PC-3 (cell line): ENCODE measurements around the gene ZNF488. TPM values are rescaled to one million over a fixed set of nuclear protein-coding genes. Genes with fewer than 3 reads are reported as not detected.

Source experiments
- ATAC-seq: fragments of 200-7000 bp; cut with Tn5 transposase; 2 replicates; pipeline ENCODE4 v1.9.1; 2020; ENCODE audit warnings: mild to moderate bottlenecking, moderate library complexity
- BruUV-seq: library from RNA; stranded (reverse); fragments of 400-500 nt; replicated peaks from 2 replicates; lab custom pipeline; 2021; lab: Mats Ljungman, UMichigan
- CTCF ChIA-PET: fragments of 300-600 bp; sonication (Branson Sonifier 250); formaldehyde crosslinking; loops from one replicate; lab custom pipeline; 2022; ENCODE audit warnings: antibody characterized with exemption; lab: Charles Lee
- POLR2A ChIA-PET: fragments of 300-600 bp; sonication (Branson Sonifier 250); formaldehyde crosslinking; loops from one replicate; lab custom pipeline; 2022; ENCODE audit warnings: antibody characterized with exemption; ENCODE audit not compliant: unreplicated experiment; lab: Charles Lee
- DNase-seq: peaks from one replicate; pipeline ENCODE4 v3.0.0-alpha.2; 2015
- H2AFZ ChIP-seq: fragments of 300-600 bp; sonication (generic); 2 replicates; pipeline ENCODE4 v1.6.0; 2016; ENCODE audit warnings: antibody characterized with exemption, low read length
- H3F3A ChIP-seq: fragments of 300-600 bp; sonication (generic); one replicate; pipeline ENCODE4 v1.6.0; 2017; ENCODE audit warnings: antibody characterized with exemption, low read length, control low read depth, mild to moderate bottlenecking; ENCODE audit not compliant: unreplicated experiment
- H3K27ac ChIP-seq: fragments of 300-600 bp; sonication (generic); 2 replicates; pipeline ENCODE4 v1.5.1; 2016; ENCODE audit warnings: mild to moderate bottlenecking, low read length
- H3K27me3 ChIP-seq: fragments of 300-600 bp; sonication (generic); 2 replicates; pipeline ENCODE4 v1.6.1; 2016; ENCODE audit warnings: low read length, mixed read lengths
- H3K36me3 ChIP-seq: fragments of 300-600 bp; sonication (generic); 2 replicates; pipeline ENCODE4 v1.6.1; 2016; ENCODE audit warnings: low read depth, mixed run types, low read length, mixed read lengths
- H3K4me1 ChIP-seq: fragments of 300-600 bp; sonication (generic); 2 replicates; pipeline ENCODE4 v1.5.1; 2016; ENCODE audit warnings: low read length; ENCODE audit not compliant: insufficient read depth
- H3K4me2 ChIP-seq: fragments of 300-600 bp; sonication (generic); 2 replicates; pipeline ENCODE4 v1.6.0; 2016; ENCODE audit warnings: low read length
- H3K4me3 ChIP-seq: fragments of 300-600 bp; sonication (generic); 2 replicates; pipeline ENCODE4 v1.5.1; 2016; ENCODE audit warnings: mild to moderate bottlenecking, low read length, mixed read lengths
- H3K79me2 ChIP-seq: fragments of 300-600 bp; sonication (generic); 2 replicates; pipeline ENCODE4 v1.6.1; 2017; ENCODE audit warnings: low read length, mixed read lengths
- H3K9ac ChIP-seq: fragments of 300-600 bp; sonication (generic); 2 replicates; pipeline ENCODE4 v1.6.0; 2016; ENCODE audit warnings: mild to moderate bottlenecking, low read length
- H3K9me2 ChIP-seq: fragments of 300-600 bp; sonication (generic); replicated peaks from 2 replicates; pipeline ENCODE4 v1.6.1; 2016; ENCODE audit warnings: mixed run types, low read length, mixed read lengths
- H3K9me3 ChIP-seq: fragments of 300-600 bp; sonication (generic); 2 replicates; pipeline ENCODE4 v1.6.1; 2016; ENCODE audit warnings: low read length, mixed read lengths
- H4K20me1 ChIP-seq: fragments of 300-600 bp; sonication (generic); 2 replicates; pipeline ENCODE4 v1.6.1; 2016; ENCODE audit warnings: low read length, mixed read lengths
- EZH2 ChIP-seq: fragments of 300-600 bp; sonication (generic); IDR thresholded peaks from one replicate; pipeline ENCODE4 v1.6.1; 2017; ENCODE audit warnings: antibody characterized with exemption, mild to moderate bottlenecking, low read length; ENCODE audit not compliant: unreplicated experiment
- EZH2phosphoT487 ChIP-seq: fragments of 300-600 bp; sonication (generic); IDR thresholded peaks from 2 replicates; pipeline ENCODE4 v1.6.1; 2018; ENCODE audit warnings: mild to moderate bottlenecking, antibody characterized with exemption, low read length, borderline replicate concordance
- intact Hi-C: fragments of 100-400 bp; cut with micrococcal nuclease; formaldehyde crosslinking; loops from 2 replicates; pipeline ENCODE4 v1.9.0; 2023
- total RNA-seq: library from RNA; depleted of rRNA; stranded (reverse); fragments of >200 nt; gene quantifications from 2 replicates; pipeline ENCODE4 v1.2.3, GENCODE V29; 2014
- TF ChIP-seq, protein P1 (sequence below): fragments of 300-600 bp; sonication (generic); conservative IDR thresholded peaks from 2 replicates; pipeline ENCODE4 v1.5.1; 2017; ENCODE audit warnings: antibody characterized with exemption, low read depth, mild to moderate bottlenecking, low read length

The ZNF488 gene
- total RNA-seq, 1 experiment from 2014 or later, result 1.7 TPM

- H3K4me1 ChIP-seq, result peaks cover 9% of the 10 kb centered on the region; the same call in 1 of the 2 replicates
- H4K20me1 ChIP-seq, result no peaks in the 10 kb centered on the region
- no peaks in the 10 kb centered on the region for H3K79me2 ChIP-seq
- H3K9ac ChIP-seq, result no peak overlapping the region
- no peaks in the 10 kb centered on the region for H3K9me3 ChIP-seq
- no peak overlapping the region for H3K4me2 ChIP-seq
- H3K36me3 ChIP-seq, result no peaks in the 10 kb centered on the region
- H3K9me2 ChIP-seq, result no peaks in the 10 kb centered on the region
- H3K27ac ChIP-seq, result no peak overlapping the region
- intact Hi-C loops, result no loop called here
- ATAC-seq (no peak), DNase-seq (no peak)
- ChIA-PET POLR2A (no interaction called here), CTCF (no interaction called here)
- H2AFZ ChIP-seq, result no peak overlapping the region
- H3K27me3 ChIP-seq, result no peaks in the 10 kb centered on the region
- H3K4me3 ChIP-seq, result no peak overlapping the region
- no TSS peak for BruUV-seq
- H3F3A ChIP-seq, result no peaks in the 10 kb centered on the region
- TF ChIP-seq EZH2phosphoT487 (no peak), EZH2 (no peak)
- TF ChIP-seq, protein P1, sequence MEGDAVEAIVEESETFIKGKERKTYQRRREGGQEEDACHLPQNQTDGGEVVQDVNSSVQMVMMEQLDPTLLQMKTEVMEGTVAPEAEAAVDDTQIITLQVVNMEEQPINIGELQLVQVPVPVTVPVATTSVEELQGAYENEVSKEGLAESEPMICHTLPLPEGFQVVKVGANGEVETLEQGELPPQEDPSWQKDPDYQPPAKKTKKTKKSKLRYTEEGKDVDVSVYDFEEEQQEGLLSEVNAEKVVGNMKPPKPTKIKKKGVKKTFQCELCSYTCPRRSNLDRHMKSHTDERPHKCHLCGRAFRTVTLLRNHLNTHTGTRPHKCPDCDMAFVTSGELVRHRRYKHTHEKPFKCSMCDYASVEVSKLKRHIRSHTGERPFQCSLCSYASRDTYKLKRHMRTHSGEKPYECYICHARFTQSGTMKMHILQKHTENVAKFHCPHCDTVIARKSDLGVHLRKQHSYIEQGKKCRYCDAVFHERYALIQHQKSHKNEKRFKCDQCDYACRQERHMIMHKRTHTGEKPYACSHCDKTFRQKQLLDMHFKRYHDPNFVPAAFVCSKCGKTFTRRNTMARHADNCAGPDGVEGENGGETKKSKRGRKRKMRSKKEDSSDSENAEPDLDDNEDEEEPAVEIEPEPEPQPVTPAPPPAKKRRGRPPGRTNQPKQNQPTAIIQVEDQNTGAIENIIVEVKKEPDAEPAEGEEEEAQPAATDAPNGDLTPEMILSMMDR, result no peak
These were observed 58.5 kb downstream of the ZNF488 start for GRCh38 chr10:47325303-47326291.

DNA sequence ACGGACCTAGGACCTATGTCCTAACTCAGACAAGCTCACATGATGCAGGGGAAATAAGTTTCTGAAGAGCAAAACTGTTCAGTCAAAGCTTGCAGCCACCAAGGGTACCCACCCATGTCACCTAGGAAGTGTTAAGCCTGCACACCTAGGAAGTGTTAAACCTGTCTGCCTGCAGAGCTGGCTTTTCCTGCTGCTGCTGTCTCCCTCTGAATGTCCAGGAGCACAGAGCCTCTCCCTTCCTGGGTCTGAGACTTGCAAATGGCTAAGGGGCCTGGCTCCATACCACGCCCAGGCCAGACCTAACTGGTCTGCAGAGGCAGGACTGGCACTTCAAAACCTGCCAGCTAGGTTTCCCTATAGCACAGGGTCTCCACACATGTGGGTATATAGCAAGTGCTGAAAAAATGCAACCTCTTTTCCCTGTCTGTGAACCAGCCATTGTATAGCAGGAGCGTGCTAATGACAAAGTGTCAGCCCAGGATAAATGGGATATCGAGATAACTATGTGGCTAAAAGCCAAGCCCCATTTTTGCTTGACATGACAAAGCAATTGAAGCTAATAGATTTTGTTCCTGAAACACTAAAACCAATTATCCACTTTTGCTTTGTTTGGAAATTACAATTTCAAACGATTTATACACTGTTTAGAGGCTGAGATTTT, 60.3 kb downstream of the ZNF488 start:
- no peak for ATAC-seq

More for the DNA sequence above, 60.3 kb downstream of the ZNF488 start:
- Histone ChIP-seq H3K36me3 (no peaks in the 10 kb centered on the region), H3K9ac (no peak overlapping the region), H3K9me3 (no peaks in the 10 kb centered on the region), H3K9me2 (no peaks in the 10 kb centered on the region), H3F3A (no peaks in the 10 kb centered on the region), H4K20me1 (no peaks in the 10 kb centered on the region), H3K4me2 (no peak overlapping the region), H2AFZ (no peak overlapping the region), H3K4me3 (no peak overlapping the region), H3K79me2 (no peaks in the 10 kb centered on the region), H3K27me3 (no peaks in the 10 kb centered on the region; the same call in 1 of the 2 replicates), H3K27ac (no peak overlapping the region), H3K4me1 (peaks cover 9% of the 10 kb centered on the region; the same call in 1 of the 2 replicates)
- CTCF ChIA-PET, result no interaction called here
- intact Hi-C loops, result no loop called here
- DNase-seq, result no peak
- POLR2A ChIA-PET, result no interaction called here
- TF ChIP-seq, protein P1, result no peak
- TF ChIP-seq EZH2phosphoT487, result no peak
- no peak for TF ChIP-seq EZH2
- BruUV-seq, result no TSS peak
